SK-N-SH (cell line): ENCODE results near the gene SLC35F6. TPM values are rescaled to one million over a fixed set of nuclear protein-coding genes. Genes with fewer than 3 reads are reported as not detected.

ENCODE experiments used
- CTCF ChIA-PET: fragments of 300-600, 350-600 bp; formaldehyde crosslinking; extraction: SDS; loops from one replicate; lab custom pipeline; 2021; lab: Yijun Ruan, JAX
- POLR2A ChIA-PET: fragments of 350-600 bp; sonication (Branson Sonifier 250); formaldehyde crosslinking; extraction: SDS; loops from one replicate; lab custom pipeline; 2020; ENCODE audit warnings: antibody characterized with exemption, inconsistent platforms; lab: Yijun Ruan, JAX
- DNase-seq: peaks from one replicate; pipeline ENCODE4 v3.0.0; 2012
- H2AFZ ChIP-seq: fragments of 200-600 bp; sonication (generic); 2 replicates; pipeline ENCODE4 v1.8.1; 2016; ENCODE audit warnings: antibody characterized with exemption, mild to moderate bottlenecking, low read depth
- H3F3A ChIP-seq: fragments of 200-600 bp; sonication (generic); replicated peaks from 2 replicates; pipeline ENCODE3; 2016; ENCODE audit warnings: antibody characterized with exemption, mild to moderate bottlenecking; ENCODE audit not compliant: insufficient read depth
- H3K27ac ChIP-seq, 2 experiments: fragments of 200-500 bp in 1 of 2; fragments of 200-600 bp in 1 of 2; sonication (Bioruptor generic) in 1 of 2; sonication (generic), shearing (Covaris generic) in 1 of 2; 2 replicates each; pipeline versions ENCODE4 v1.5.1 to v1.6.1; 2014 to 2016; ENCODE audit warnings: low read depth in 2 of 2, inconsistent platforms in 1 of 2, low read length in 1 of 2, mild to moderate bottlenecking in 1 of 2, mixed read lengths in 1 of 2
- H3K27me3 ChIP-seq: fragments of 200-600 bp; sonication (generic), shearing (Covaris generic); 2 replicates; pipeline ENCODE4 v1.6.1; 2016; ENCODE audit warnings: mixed run types; ENCODE audit not compliant: insufficient read depth
- H3K36me3 ChIP-seq, 2 experiments: fragments of 200-500 bp in 1 of 2; fragments of 200-600 bp in 1 of 2; sonication (Bioruptor generic) in 1 of 2; sonication (generic) in 1 of 2; replicated peaks in 1 of 2; 2 replicates each; pipeline versions ENCODE3 to v1.5.1; 2014 to 2016; ENCODE audit warnings: low read length in 1 of 2, mild to moderate bottlenecking in 1 of 2; ENCODE audit not compliant: insufficient read depth in 2 of 2, control insufficient read depth in 1 of 2
- H3K4me1 ChIP-seq, 2 experiments: fragments of 200-500 bp in 1 of 2; fragments of 200-600 bp in 1 of 2; sonication (Bioruptor generic) in 1 of 2; sonication (generic), shearing (Covaris generic) in 1 of 2; 2 replicates each; pipeline versions ENCODE4 v1.5.1 to v1.6.1; 2014 to 2016; ENCODE audit warnings: low read depth in 1 of 2, low read length in 1 of 2, mixed run types in 1 of 2; ENCODE audit not compliant: insufficient read depth in 2 of 2, control insufficient read depth in 1 of 2
- H3K4me2 ChIP-seq: fragments of 200-600 bp; sonication (generic), shearing (Covaris generic); 2 replicates; pipeline ENCODE4 v1.6.1; 2017; ENCODE audit warnings: mixed run types
- H3K4me3 ChIP-seq, 2 experiments: fragments of 200-500 bp in 1 of 2; fragments of 200-600 bp in 1 of 2; sonication (Bioruptor generic) in 1 of 2; sonication (generic), shearing (Covaris generic) in 1 of 2; 2 replicates each; pipeline versions ENCODE4 v1.5.1 to v1.8.1; 2014 to 2016; ENCODE audit warnings: low read depth in 2 of 2, inconsistent platforms in 1 of 2, low read length in 1 of 2, mild to moderate bottlenecking in 1 of 2, mixed read lengths in 1 of 2, moderate library complexity in 1 of 2
- H3K79me2 ChIP-seq: fragments of 200-600 bp; sonication (generic); 2 replicates; pipeline ENCODE4 v1.8.1; 2017; ENCODE audit warnings: mild to moderate bottlenecking; ENCODE audit not compliant: insufficient read depth
- H3K9ac ChIP-seq: fragments of 200-600 bp; sonication (generic); 2 replicates; pipeline ENCODE4 v1.6.1; 2017; ENCODE audit warnings: mixed run types
- H3K9me2 ChIP-seq: fragments of 200-600 bp; sonication (generic); 2 replicates; pipeline ENCODE4 v1.6.1; 2017; ENCODE audit warnings: mixed run types
- H3K9me3 ChIP-seq: fragments of 200-600 bp; sonication (generic); 2 replicates; pipeline ENCODE4 v1.6.1; 2017; ENCODE audit warnings: mixed run types, mild to moderate bottlenecking, moderate library complexity
- H4K20me1 ChIP-seq: fragments of 200-600 bp; sonication (generic); 2 replicates; pipeline ENCODE4 v1.6.1; 2017; ENCODE audit warnings: mild to moderate bottlenecking, mixed run types; ENCODE audit not compliant: insufficient read depth
- CHD2 ChIP-seq: fragments of 150-350 bp; IDR thresholded peaks from 2 replicates; pipeline ENCODE4 v1.6.1; 2018; ENCODE audit warnings: low read length; ENCODE audit not compliant: partially characterized antibody
- ELF1 ChIP-seq: IDR thresholded peaks from 2 replicates; pipeline ENCODE4 v1.4.0; 2012
- EZH2phosphoT487 ChIP-seq: fragments of 200-600 bp; sonication (generic); IDR thresholded peaks from 2 replicates; pipeline ENCODE4 v1.6.1; 2017; ENCODE audit warnings: low read depth, mixed run types, mild to moderate bottlenecking, antibody characterized with exemption, moderate library complexity, borderline replicate concordance
- FOSL2 ChIP-seq: IDR thresholded peaks from 2 replicates; pipeline ENCODE4 v1.4.0; 2012; ENCODE audit warnings: low read depth, mild to moderate bottlenecking, moderate library complexity, borderline replicate concordance
- GATA2 ChIP-seq: sonication (generic); formaldehyde crosslinking; IDR thresholded peaks from 2 replicates; pipeline ENCODE4 v1.5.0; 2020; ENCODE audit warnings: mild to moderate bottlenecking, missing genetic modification reagents
- MEF2A ChIP-seq: IDR thresholded peaks from 2 replicates; pipeline ENCODE4 v1.4.0; 2012; ENCODE audit warnings: low read depth, borderline replicate concordance
- MXI1 ChIP-seq: IDR thresholded peaks from 2 replicates; pipeline ENCODE4 v1.6.1; 2012; ENCODE audit warnings: mild to moderate bottlenecking, low read depth, low read length, improper control_type of control experiment
- NFIC ChIP-seq: IDR thresholded peaks from 2 replicates; pipeline ENCODE4 v1.4.0; 2012; ENCODE audit warnings: borderline replicate concordance
- POLR2AphosphoS5 ChIP-seq: IDR thresholded peaks from 2 replicates; pipeline ENCODE4 v1.6.1; 2012; ENCODE audit warnings: low read depth, low read length
- RCOR1 ChIP-seq: fragments of 150-350 bp; IDR thresholded peaks from 2 replicates; pipeline ENCODE4 v1.6.1; 2017; ENCODE audit warnings: antibody characterized with exemption, low read length
- RFX5 ChIP-seq: IDR thresholded peaks from 2 replicates; pipeline ENCODE4 v1.6.1; 2012; ENCODE audit warnings: mild to moderate bottlenecking, improper control_type of control experiment, low read length
- SIN3A ChIP-seq: IDR thresholded peaks from 2 replicates; pipeline ENCODE4 v1.6.1; 2012; ENCODE audit warnings: low read depth, mild to moderate bottlenecking, low read length, moderate library complexity, borderline replicate concordance
- TAF1 ChIP-seq: IDR thresholded peaks from 2 replicates; pipeline ENCODE4 v1.6.1; 2012; ENCODE audit warnings: low read depth, mild to moderate bottlenecking, low read length, moderate library complexity, borderline replicate concordance
- TCF12 ChIP-seq: IDR thresholded peaks from 2 replicates; pipeline ENCODE4 v1.4.0; 2012
- TEAD4 ChIP-seq: IDR thresholded peaks from 2 replicates; pipeline ENCODE4 v1.4.0; 2012; ENCODE audit warnings: mild to moderate bottlenecking, borderline replicate concordance; ENCODE audit not compliant: insufficient read depth
- WGBS: methylation state at CpG from one replicate; pipeline ENCODE4 v1.1.6; 2017; ENCODE audit warnings: low lambda C conversion rate; 5-methylcytosine and 5-hydroxymethylcytosine counted together
- polyA plus RNA-seq, 3 experiments: library from polyadenylated mRNA; depleted of rRNA; stranded (reverse); fragments of >200 nt; gene quantifications; 2 replicates each; pipeline ENCODE4 v1.2.3, GENCODE V29; 2012
- TF ChIP-seq, protein P1 (sequence below): IDR thresholded peaks from 2 replicates; pipeline ENCODE4; 2012
- TF ChIP-seq, protein P2 (sequence below): fragments of 200-600 bp; sonication (generic); IDR thresholded peaks from 2 replicates; pipeline ENCODE4 v1.6.1; 2017; ENCODE audit warnings: antibody characterized with exemption, mild to moderate bottlenecking, moderate library complexity
- TF ChIP-seq, protein P3 (sequence below): IDR thresholded peaks from 2 replicates; pipeline ENCODE4 v1.4.0; 2012; ENCODE audit warnings: low read depth
- TF ChIP-seq, protein P4 (sequence below): fragments of 150-350 bp; IDR thresholded peaks from 2 replicates; pipeline ENCODE4 v1.6.1; 2016; ENCODE audit warnings: mild to moderate bottlenecking, low read depth, low read length
- TF ChIP-seq, protein P5 (sequence below): IDR thresholded peaks from 2 replicates; pipeline ENCODE4 v1.6.1; 2012; ENCODE audit warnings: mild to moderate bottlenecking, low read depth, low read length, moderate library complexity

SLC35F6 gene
- polyA plus RNA-seq, 1 of the 3 experiments (the other 2 are of a cell fraction): 16.0 TPM

DNA sequence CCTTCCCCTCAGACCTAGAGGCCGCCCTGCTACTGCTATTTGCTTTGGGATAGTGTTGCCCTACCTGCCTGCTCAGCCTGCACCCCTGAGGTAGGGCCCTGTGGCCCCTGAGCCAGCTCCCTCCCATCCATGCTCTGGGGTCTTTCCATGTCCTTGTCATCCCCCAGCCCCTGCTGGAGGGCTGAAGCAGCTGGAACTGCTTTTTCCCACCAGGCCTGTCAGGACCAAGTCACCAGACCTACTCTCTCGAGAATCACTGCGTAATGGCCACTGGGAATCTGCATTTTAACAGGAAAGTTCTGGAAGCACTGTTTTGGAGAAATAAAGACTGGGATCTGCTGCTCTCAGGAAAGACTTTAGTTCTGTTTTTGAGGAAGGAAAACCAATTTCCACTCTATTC lies 20.2 kb upstream of the SLC35F6 start:
- no peaks in the 10 kb centered on the region for H3K9me2 ChIP-seq
- WGBS: 72% methylated on average over 3 of the region's 3 CpGs

More for the DNA sequence above, 20.2 kb upstream of the SLC35F6 start:
- no peak overlapping the region for H2AFZ ChIP-seq
- no peak overlapping the region for H3K4me3 ChIP-seq
- no peaks in the 10 kb centered on the region; a peak in 1 of 4 replicates for H3K4me1 ChIP-seq
- H3K9me3 ChIP-seq: no peaks in the 10 kb centered on the region
- H3K9ac ChIP-seq: no peak overlapping the region
- H4K20me1 ChIP-seq: no peaks in the 10 kb centered on the region
- H3F3A ChIP-seq: no peaks in the 10 kb centered on the region
- H3K27ac ChIP-seq: no peak overlapping the region
- peak; percentile 26 for DNase-seq
- H3K36me3 ChIP-seq: no peaks in the 10 kb centered on the region
- H3K79me2 ChIP-seq: no peaks in the 10 kb centered on the region
- H3K4me2 ChIP-seq: no peak overlapping the region
- TF ChIP-seq SIN3A (no peak), RCOR1 (no peak), FOSL2 (no peak), ELF1 (no peak), MXI1 (no peak), TEAD4 (no peak), GATA2 (CRISPR knock-in tag) (no peak), CHD2 (no peak), NFIC (no peak), TAF1 (no peak), TCF12 (no peak), POLR2AphosphoS5 (no peak), EZH2phosphoT487 (no peak), MEF2A (no peak), RFX5 (no peak)
- TF ChIP-seq, protein P1, sequence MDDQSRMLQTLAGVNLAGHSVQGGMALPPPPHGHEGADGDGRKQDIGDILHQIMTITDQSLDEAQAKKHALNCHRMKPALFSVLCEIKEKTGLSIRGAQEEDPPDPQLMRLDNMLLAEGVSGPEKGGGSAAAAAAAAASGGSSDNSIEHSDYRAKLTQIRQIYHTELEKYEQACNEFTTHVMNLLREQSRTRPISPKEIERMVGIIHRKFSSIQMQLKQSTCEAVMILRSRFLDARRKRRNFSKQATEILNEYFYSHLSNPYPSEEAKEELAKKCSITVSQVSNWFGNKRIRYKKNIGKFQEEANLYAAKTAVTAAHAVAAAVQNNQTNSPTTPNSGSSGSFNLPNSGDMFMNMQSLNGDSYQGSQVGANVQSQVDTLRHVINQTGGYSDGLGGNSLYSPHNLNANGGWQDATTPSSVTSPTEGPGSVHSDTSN: no peak
- TF ChIP-seq, protein P2, sequence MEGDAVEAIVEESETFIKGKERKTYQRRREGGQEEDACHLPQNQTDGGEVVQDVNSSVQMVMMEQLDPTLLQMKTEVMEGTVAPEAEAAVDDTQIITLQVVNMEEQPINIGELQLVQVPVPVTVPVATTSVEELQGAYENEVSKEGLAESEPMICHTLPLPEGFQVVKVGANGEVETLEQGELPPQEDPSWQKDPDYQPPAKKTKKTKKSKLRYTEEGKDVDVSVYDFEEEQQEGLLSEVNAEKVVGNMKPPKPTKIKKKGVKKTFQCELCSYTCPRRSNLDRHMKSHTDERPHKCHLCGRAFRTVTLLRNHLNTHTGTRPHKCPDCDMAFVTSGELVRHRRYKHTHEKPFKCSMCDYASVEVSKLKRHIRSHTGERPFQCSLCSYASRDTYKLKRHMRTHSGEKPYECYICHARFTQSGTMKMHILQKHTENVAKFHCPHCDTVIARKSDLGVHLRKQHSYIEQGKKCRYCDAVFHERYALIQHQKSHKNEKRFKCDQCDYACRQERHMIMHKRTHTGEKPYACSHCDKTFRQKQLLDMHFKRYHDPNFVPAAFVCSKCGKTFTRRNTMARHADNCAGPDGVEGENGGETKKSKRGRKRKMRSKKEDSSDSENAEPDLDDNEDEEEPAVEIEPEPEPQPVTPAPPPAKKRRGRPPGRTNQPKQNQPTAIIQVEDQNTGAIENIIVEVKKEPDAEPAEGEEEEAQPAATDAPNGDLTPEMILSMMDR: no peak
- TF ChIP-seq, protein P3, sequence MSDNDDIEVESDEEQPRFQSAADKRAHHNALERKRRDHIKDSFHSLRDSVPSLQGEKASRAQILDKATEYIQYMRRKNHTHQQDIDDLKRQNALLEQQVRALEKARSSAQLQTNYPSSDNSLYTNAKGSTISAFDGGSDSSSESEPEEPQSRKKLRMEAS: no peak
- TF ChIP-seq, protein P4, sequence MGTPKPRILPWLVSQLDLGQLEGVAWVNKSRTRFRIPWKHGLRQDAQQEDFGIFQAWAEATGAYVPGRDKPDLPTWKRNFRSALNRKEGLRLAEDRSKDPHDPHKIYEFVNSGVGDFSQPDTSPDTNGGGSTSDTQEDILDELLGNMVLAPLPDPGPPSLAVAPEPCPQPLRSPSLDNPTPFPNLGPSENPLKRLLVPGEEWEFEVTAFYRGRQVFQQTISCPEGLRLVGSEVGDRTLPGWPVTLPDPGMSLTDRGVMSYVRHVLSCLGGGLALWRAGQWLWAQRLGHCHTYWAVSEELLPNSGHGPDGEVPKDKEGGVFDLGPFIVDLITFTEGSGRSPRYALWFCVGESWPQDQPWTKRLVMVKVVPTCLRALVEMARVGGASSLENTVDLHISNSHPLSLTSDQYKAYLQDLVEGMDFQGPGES: no peak
- TF ChIP-seq, protein P5, sequence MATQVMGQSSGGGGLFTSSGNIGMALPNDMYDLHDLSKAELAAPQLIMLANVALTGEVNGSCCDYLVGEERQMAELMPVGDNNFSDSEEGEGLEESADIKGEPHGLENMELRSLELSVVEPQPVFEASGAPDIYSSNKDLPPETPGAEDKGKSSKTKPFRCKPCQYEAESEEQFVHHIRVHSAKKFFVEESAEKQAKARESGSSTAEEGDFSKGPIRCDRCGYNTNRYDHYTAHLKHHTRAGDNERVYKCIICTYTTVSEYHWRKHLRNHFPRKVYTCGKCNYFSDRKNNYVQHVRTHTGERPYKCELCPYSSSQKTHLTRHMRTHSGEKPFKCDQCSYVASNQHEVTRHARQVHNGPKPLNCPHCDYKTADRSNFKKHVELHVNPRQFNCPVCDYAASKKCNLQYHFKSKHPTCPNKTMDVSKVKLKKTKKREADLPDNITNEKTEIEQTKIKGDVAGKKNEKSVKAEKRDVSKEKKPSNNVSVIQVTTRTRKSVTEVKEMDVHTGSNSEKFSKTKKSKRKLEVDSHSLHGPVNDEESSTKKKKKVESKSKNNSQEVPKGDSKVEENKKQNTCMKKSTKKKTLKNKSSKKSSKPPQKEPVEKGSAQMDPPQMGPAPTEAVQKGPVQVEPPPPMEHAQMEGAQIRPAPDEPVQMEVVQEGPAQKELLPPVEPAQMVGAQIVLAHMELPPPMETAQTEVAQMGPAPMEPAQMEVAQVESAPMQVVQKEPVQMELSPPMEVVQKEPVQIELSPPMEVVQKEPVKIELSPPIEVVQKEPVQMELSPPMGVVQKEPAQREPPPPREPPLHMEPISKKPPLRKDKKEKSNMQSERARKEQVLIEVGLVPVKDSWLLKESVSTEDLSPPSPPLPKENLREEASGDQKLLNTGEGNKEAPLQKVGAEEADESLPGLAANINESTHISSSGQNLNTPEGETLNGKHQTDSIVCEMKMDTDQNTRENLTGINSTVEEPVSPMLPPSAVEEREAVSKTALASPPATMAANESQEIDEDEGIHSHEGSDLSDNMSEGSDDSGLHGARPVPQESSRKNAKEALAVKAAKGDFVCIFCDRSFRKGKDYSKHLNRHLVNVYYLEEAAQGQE: no peak
- ChIA-PET POLR2A (no interaction called here), CTCF (interaction anchor here (0.6 to 22.3 kb wide), 22 partner anchors 12 to 801 kb away, joined by 3 to 944 read pairs (median 8); partner anchors contain the start of gene KCNK3)
- no peaks in the 10 kb centered on the region for H3K27me3 ChIP-seq
